Activated CD4-positive, alpha-beta T cell treated with anti-CD3 and anti-CD28 coated beads for 24 hours (primary cell): ENCODE results near the gene RGS10.
"Not testable (repeated sequence)": the region's sequence is repeated elsewhere in the genome, so short reads cannot be mapped to it uniquely, and the experiment has no call there.

Experiments used
- DNase-seq, 2 donors: peaks; one replicate each; pipeline ENCODE4 v3.0.0-alpha.2; 2020; ENCODE audit warnings: low read depth in 2 of 2

The RGS10 gene, protein sequence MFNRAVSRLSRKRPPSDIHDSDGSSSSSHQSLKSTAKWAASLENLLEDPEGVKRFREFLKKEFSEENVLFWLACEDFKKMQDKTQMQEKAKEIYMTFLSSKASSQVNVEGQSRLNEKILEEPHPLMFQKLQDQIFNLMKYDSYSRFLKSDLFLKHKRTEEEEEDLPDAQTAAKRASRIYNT

DNA sequence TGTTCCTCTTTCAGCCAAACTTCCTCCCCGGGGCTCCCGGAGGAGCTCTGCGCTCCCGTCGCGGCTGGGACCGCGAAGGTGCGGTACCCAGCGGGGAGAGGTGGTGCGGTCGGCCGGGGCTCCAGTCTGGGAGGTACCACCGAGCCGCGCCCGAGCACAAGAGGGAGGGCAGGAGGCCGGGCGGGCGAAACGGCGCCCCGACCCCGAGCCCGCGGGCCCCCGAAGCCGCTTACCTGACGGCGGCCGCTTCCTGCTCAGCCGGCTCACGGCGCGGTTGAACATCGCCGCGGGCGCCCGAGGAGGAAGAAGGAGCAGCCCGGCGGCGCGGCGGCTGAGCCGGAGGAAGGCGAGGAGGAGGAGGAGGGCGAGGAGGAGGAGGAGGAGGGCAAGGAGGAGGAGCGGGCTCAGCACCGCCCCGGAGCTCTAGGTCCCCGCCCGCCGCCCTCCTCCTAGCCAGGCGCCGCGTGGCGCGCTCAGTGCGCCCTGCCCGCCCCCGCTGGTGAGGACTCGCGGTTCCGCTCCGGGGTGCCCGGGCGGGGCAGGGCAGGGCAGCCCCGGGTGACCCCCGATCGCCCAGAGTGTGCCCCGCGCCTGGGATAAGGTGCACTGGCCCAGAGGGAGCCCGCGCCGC is at the start of gene RGS10:
RGS10 (minus strand) TSS at position 363 of the 631 bp plus-strand sequence; CDS start at position 282, 81 bp downstream.
- DNase-seq = peak; percentile 80 to 83

DNA sequence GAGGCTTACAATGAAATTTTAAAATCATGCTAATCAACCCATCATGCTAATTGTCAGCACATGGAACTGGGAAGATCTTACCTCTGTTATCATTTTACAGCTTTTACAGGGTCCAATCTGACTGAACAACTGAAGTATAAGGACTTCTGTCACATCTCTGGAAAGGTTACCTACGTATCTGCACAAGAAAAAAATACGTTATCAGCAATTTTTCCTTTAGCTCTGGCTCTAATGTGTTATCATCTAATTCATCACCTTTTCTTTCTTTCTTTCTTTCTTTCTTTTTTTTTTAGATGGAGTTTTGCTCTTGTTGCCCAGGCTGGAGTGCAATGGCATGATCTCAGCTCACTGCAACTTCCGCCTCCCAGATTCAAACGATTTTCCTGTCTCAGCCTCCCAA is 45.6 kb upstream of the RGS10 start:
- DNase-seq = no peak

GRCh38 chr10:119578355-119578754 is 35.8 kb upstream of the RGS10 start:
- no peak for DNase-seq

- no peak for DNase-seq
Observed at GRCh38 chr10:119575991-119576390, 33.5 kb upstream of the RGS10 start.

DNA sequence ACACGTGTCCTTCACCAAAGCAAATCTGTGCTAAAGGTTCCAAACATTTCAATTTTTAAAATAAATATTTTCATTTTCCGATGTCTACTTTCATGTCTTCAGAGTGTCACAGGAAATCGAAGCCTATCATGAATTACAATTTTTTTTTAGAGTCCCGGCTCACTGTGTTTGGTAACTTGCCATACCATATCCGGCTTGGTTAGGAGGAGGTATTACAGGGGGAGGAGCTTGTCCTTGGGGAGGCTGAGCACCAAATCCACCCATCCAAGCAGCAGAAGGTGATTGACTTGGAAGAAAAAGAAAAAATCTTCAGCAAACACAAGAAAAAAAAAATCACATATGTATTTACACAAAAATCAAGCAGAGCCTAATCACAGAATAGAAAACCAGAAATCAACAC is 33.0 kb upstream of the RGS10 start:
- DNase-seq = no peak

GRCh38 chr10:119567978-119568377 is 25.5 kb upstream of the RGS10 start:
- DNase-seq = no peak

DNA sequence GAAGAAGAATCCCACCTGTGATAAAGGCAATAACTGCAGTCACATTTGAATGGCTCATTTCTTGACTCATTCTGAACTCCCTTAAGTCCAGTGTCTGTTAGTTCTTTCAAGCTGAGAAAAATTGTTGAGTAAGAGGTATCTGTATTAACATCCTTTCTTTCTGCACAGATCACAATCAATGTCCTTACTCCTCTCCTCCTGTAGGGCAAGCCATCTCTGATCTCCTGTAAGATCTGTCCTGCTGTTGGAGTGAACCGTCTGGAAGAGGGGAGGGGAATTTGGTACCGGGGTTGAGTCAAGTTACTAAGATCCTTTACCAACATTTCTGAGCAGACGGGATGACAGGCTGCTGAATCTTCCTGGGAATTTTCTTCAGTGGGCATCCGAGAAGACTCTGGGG is 19.6 kb upstream of the RGS10 start:
- DNase-seq = no peak

- not testable (repeated sequence) for DNase-seq
Observed at GRCh38 chr10:119559511-119559910, 17.0 kb upstream of the RGS10 start.

DNA sequence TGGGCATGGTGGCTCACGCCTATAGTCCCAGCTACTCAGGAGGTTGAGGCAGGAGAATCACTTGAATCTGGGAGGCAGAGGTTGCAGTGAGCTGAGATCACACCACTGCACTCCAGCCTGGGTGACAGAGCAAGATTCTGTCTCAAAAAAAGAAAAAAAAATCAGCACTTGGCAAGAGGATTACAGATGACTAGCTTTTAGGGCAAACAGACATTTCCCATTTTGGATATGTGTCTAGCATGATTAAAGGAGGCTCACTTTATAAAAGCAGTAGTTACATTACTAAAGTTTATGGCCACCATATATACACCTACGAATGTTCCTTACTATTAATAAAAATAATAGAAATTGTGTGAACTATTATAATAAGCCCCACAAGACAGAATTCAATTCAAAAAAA is 13.6 kb upstream of the RGS10 start:
- not testable (repeated sequence) for DNase-seq

- no peak for DNase-seq
Observed at GRCh38 chr10:119555178-119555784, 12.8 kb upstream of the RGS10 start.

GRCh38 chr10:119550827-119551226 is 8.3 kb upstream of the RGS10 start:
- no peak for DNase-seq

- no peak for DNase-seq
Observed at GRCh38 chr10:119549247-119549999, 6.9 kb upstream of the RGS10 start.

DNA sequence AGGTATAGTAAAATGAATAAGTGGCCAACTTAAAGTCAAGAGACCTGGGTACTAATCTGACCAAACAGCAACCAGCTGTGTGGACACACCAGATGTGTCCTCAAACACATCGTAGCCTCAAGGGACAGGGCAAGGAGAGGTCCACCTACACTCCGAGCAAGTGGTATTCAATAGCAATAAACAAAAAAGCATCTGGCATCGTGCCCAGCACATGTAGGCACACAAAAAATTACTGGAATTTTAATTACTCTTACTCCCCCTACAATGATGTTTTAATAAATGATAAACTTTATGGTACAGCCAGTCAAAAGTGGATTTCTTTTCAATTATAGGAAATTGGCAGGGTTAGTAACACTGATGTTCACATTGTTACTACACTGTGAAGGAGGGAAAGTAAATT is 3.5 kb upstream of the RGS10 start:
- no peak for DNase-seq

GRCh38 chr10:119545310-119545709 is 2.8 kb upstream of the RGS10 start:
- DNase-seq = no peak

DNA sequence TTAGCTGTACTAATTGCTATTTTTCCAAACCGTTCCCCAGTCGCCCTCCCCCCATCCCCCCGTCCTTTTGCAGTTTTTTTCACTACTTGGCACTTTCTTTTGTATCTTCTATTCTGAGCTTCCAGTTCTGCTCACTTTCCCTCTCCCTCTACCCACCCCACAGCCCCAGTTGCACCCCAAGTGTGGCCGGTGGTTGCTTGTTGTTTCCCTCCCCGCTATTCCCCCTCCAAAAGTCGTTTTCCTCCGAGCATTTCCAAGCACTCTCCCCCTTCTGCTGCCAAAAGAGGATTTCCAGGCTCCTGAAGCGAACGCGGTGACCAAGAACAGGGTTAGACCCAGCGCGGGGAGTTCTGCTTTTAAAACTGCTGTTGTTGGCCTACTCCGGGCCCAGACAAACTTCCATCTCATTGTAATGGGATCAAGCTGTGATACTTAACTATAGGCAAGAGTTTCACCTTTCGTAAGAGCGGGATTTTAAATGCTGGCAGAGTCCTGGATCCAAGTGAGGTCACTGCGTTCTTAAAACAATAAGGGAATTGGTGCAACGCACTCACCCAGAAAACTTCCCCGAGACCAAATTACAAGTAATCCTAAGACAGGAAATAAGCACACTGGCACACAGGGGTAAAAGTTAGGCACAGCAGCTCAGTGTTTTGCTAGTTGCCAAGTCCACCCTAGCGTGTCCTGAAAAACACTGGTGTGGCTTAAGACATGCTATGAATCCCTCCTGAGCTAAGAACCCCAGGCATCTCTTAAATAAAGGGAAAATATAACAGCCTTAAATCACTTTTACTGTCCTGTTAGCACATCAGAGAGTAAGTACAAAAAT is 1.5 kb upstream of the RGS10 start:
- DNase-seq = no peak

DNA sequence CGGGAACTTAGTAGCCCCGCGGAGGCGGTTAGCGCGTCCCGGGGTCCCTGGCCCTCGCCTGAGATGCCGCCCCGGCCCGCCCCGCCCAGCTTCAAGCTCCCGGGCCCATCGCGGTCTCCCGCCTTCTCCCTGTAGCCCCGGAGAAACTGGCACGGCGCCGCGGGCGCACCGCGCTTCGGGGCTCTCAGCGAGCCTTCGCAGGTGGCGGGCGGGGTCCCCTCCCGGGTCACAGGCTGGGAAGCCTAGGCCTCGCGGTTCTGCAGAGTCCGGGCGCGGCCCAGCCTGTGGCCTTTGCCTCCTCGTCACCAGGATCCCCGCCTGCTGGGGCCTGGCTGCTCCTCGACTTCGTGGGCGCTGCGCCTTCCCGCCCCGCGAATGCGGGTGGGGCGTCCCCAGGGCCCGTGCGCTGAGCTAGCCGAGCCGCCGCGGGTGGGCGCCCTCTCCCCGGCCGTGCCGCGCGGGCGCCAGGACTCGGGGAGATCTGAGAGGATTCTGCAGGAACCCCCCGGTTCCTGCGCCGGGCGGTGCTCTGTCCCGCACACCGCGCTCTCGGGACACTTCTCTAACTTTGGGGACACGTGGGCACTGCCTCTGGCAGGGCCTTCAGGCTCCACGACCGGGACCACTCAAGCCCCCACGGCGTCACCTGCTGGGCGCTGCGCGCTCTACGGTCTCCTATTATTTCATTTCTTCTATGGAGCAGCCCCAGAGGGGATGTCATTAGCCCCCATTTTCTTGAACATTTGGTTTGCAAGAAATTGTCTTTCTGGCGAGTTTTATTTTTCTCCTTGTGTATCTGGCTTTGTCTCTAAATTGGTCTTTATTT is 682 bp upstream of the RGS10 start:
- peak; percentile 41 to 59 for DNase-seq

- DNase-seq = peak; percentile 55 to 58
Observed at GRCh38 chr10:119541459-119542356, 811 bp downstream of the RGS10 start.

GRCh38 chr10:119541046-119541445 is 1.5 kb downstream of the RGS10 start:
- DNase-seq = no peak

DNA sequence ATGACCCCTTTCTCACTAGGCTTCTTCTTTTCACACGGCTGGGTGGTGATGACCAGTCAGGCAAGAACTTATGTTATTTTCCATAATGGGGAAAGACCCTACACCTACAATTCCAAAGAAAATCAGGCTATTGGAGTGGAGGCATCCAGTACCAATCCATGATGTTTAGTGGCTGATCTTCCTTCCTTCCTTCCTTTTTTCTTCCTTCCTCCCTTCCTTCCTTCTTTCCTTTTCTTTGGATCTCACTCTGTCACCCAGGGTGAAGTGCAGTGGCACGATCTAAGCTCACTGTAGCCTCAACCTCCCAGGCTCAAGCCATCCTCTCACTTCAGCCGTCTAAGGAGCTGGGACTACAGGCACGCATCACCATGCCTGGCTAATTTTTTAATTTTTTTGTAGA is 2.5 kb downstream of the RGS10 start:
- DNase-seq = no peak

GRCh38 chr10:119539359-119539825 is 3.1 kb downstream of the RGS10 start:
- no peak for DNase-seq
